ENCODE results near the gene MYH11.
"Not testable (repeated sequence)": the region's sequence is repeated elsewhere in the genome, so short reads cannot be mapped to it uniquely, and the experiment has no call there.

MYH11 gene

DNA sequence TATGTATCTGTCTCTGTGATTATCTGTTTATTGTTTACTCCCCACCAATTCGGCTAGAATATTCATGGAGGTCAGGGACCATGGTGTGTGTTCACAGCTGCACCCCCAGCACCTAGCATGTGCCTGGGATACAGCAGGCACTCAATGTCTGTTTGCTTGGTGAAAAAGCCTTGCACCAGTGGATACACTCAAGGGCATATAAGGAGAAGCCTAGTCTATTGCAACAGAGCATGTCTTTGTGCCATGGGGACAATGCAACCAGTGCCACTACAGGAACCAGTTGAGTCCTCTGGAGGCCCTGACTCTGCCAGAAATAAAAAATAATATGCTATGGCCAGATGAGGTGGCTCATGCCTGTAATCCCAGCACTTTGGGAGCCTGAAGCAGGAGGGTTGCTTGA is 113.2 kb downstream of the MYH11 start:
- DNase-seq = no peak

DNA sequence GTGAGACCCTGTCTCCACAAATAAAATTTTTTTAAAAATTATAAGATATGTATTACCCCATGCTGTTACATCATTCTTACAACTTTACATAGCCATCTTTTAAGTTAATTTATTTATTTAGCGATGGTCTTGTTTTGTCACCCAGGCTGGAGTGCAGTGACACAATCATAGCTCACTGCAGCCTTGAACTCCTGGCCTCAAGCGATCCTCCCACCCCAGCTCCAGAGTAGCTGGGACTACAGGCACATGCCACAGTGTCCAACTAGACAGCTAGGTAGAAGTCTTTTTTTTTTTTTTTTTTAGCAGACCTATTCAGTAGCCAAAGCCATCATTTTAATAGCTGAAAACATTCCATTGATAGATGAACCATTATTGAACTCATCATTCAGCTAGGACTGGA is 114.1 kb downstream of the MYH11 start:
- no peak for DNase-seq

DNA sequence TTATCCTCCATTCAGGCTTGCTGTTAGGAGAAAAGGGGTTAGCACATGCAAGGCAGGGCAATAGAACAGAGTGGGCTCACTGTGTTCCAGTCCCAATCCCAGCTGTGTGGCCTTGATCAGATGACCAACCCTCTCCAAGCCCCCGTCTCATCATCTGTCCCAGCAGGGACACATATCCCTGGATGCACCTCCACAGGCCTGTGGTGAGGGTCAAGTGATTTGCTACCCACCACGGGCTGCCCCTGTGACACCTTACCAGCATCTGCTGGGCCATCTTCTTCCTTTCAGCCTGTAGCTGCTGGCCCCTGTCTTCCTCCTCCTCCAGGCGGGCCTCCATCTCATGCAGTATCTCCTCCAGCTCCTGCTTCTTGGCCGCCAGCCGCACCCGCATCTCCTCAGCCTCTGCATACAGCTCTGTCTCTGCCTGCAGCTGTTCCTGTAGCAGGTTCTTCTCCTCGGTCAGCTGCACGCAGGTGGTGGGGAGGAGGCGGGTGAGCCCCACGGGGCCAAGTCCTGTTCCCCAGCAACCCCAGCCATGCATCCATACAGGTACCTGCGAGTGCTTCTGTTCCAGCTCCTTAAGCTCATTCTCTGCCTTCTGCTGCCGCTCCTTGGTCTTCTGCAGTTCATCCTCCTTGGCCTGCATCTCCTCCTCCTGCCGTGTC is 115.5 kb downstream of the MYH11 start:
- DNase-seq = no peak

GRCh38 chr16:15739950-15740349 is 116.9 kb downstream of the MYH11 start:
- DNase-seq = no peak

DNA sequence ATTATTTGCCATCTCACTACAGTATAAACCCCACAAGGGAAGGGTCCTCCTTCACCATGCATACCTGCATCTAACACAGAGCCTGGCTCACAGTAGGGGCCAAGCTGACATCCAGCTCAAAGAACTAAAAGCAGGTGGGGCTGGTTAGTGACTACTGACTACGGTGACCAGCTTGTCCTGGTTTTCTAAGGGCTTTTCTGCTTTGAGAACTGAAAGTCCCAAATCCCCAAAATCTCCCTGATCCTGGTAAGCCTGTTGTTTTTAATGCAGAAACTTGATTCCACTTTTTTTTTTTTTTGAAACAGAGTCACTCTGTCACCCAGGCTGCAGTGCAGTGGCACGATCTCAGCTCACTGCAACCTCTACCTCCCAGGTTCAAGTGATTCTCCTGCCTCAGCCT is 117.4 kb downstream of the MYH11 start:
- DNase-seq = no peak

GRCh38 chr16:15737140-15737644 is 119.6 kb downstream of the MYH11 start:
- no peak for DNase-seq

DNA sequence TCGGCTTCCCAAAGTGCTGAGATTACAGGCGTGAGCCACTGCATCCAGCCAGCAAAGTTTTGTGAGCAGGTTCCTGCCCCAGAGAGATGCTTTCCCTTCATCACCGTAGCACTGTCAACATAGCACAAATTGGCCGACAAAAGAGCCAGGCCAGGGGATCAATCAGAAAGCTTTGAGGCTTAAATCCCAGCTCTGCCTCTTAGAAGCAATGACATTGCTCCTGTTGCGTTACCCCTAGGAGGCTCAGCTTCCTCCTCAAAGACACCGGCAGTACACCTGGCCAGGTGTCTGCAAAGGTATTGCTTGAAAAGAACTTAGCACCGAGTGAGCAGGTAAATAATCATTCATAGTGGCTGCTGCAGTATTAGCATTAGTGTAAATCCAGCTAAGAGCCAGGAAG is 120.3 kb downstream of the MYH11 start:
- DNase-seq = no peak

- no peak for DNase-seq
These were observed 121.2 kb downstream of the MYH11 start for GRCh38 chr16:15735610-15736009.

DNA sequence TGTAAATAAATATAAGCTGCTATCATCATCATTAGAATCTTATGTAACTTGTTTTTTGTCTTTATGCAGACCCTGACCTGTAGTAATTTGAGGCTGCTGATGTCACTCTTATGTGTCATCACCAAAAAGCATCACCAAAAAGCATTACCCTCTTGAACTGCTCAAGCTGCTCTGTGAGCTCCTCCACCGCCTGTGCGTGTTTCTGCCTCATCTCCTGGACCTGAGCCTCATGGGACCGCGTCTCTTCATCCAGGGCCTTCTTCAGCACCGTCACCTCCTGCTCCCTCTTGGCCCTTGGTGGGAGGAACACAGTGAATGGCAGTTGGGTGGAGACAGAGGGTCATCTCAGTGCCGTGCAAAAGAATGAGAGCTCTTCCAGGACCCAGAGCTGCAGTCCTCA is 124.4 kb downstream of the MYH11 start:
- DNase-seq = no peak

DNA sequence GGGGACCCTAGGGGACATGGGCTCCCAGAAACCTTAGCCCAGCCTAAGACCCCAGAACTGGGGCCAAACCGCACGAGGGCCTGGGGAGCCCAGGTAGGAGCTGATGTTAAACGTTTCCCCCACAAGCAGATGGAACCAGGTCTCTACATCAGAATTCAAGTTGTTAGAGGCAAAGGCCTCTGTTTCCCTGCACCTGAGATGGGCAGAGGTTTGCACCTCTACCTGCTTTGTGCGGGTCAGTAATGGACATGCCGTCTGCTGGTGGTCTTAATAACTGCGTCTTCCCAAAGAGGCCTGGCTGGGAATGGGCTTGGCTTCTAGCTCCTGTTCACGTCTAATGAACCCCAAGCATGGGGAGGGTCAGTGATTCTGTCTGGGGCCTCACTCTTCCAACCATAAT is 127.7 kb downstream of the MYH11 start:
- no peak for DNase-seq

- not testable (repeated sequence) for DNase-seq
These were observed 129.1 kb downstream of the MYH11 start for GRCh38 chr16:15727697-15728096.

GRCh38 chr16:15726715-15727114 is 130.1 kb downstream of the MYH11 start:
- DNase-seq = no peak

- DNase-seq = no peak
These were observed 131.1 kb downstream of the MYH11 start for GRCh38 chr16:15725641-15726240.

DNA sequence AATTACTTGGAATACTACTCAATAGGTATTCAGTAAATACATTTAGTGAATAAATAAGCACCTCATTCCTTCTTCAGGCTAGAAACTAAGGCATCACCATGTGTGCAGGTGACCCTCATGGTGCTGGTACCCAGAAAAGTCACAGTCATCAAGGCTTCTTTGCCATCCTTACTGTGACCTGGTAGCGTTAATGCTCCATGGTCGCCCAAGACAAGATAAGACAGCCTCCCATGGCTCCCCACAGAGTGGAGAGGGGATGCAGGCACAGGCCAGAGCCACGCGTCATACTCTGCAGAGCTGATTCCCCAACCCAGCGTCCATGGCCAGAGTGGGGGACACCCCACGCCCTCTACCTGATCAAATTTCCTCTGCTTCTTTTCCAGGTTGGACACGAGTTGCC is 133.0 kb downstream of the MYH11 start:
- no peak for DNase-seq

- DNase-seq = no peak
These were observed 135.8 kb downstream of the MYH11 start for GRCh38 chr16:15721018-15721417.

DNA sequence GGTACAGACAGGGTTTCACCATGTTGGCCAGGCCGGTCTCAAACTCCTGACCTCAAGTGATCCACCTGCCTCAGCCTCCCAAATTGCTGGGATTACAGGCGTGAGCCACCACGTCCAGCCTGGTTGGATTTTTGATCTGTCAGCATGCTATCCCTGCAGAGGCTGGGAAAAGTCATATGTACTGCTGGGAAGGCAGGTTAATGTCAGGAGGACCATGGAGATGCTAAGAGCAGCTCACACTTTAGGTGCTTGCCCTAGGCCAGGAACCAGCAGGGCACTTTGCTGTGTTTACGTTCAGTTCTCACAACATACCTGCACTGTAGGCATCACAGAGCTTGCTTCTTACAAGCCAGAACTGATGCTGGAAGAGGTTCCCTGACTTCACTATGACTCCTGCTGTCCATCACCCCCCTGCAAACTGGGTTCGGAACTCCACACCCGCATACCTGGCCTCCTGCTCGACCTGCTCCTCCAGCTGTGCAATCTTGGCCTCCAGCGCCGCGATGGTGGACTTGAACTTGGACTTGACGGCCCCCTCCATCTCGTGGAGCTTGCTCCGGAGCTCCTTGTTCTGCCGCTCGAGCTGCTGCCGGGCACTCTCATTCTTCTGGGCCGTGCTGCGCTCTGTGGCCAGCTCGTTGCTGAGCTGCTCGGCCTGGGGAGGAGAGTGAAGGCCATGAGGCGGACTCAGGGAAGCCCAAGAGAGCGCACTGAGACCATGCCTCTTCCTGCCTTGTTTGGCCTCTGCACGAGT is 140.0 kb downstream of the MYH11 start:
- no peak for DNase-seq

DNA sequence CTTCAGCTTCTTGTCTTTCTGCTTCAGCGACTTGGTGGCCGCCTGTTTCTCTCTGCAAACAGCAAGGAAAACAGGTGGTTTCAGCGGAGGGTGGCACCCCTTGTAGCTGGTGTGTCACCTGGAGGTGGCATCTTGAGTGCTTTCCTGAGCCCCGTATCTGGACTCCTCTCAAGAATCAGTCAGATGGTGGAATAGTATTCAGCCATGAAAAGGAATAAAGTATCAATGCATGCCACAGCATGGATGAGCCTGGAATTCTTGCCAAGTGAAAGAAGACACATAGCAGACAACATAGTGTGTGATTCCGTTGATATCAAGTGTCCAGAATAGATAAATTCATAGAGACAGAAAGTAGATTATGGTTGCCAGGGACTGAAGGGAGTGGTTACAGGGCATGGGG is 141.6 kb downstream of the MYH11 start:
- no peak for DNase-seq

- no peak for DNase-seq
These were observed 142.2 kb downstream of the MYH11 start for GRCh38 chr16:15714393-15715172.

DNA sequence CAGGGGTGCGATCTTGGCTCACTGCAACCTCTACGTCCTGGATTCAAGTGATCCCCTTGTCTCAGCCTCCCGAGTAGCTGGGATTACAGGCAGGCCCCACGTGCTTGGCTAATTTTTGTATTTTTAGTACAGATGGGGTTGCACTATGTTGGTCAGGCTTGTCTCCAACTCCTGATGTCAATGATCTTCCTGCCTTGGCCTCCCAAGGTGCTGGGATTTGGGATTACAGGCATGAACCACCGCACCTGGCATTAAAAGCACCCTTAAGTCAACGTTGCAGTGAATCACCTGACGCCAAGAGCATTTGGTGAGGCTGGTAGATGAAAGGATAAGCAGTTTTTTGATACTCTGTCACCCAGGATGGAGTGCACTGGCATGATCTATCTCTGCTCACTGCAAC is 147.8 kb downstream of the MYH11 start:
- DNase-seq = no peak

- DNase-seq = no peak
These were observed 148.7 kb downstream of the MYH11 start for GRCh38 chr16:15708096-15708495.

- DNase-seq = no peak
These were observed 149.5 kb downstream of the MYH11 start for GRCh38 chr16:15707332-15707731.

GRCh38 chr16:15705064-15705565 is 151.7 kb downstream of the MYH11 start:
- no peak for DNase-seq

DNA sequence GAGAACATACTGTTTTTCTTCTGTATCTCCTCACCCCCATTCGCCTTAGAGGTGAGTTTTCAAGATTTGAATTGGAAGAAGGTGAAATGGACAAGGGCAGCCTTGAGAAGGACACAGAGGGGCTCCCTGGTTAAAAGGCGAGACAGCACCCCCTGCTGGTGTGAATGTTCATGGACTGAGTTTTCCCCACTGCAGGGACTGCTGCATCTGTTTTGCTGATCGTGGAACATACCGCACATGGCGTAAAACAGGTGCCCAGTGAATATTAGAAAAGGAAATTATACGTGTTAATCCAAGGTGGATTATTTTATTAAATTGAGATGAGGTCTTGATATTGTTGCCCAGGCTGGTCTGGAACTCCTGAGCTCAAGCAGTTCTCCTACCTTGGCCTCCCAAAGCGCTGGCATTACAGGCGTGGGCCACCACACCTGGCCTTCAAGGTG is 152.3 kb downstream of the MYH11 start:
- DNase-seq = peak; percentile 28 to 69 (median 52)
